Measurements from ENCODE around the gene GPC6.

Gene GPC6

DNA sequence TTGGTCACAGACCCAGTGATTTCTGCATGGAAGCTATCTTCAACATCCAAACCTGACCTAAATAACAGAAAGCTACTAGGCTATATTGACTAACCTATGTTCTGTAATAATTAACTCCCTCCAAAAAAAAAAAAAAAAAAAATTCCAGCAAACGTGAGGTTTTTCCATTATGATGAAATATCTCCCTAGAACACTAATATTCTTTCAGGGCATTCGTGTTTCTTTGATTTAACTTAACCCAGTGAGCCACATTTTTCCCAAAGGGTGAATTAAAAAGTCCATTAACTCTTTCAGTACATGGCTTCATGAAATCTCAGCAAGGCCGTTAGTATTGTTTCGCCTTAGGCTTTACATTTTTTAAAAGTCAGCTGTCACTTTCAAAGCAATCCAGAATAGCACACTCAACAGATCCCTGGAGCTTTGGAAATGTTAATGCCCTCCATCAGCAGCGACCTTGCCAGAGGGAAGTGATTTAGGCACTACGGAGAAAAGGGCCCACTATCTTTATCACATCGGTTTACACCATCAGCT is 1077.1 kb downstream of the GPC6 start:
- Histone ChIP-seq H2BK120ac (ENCODE audit: low read depth, low read length) (no peak overlapping the region), H3K4me2 (ENCODE audit: low read length) (no peak overlapping the region), H3K27me3 (ENCODE audit: insufficient read depth, low read length, poor library complexity) (no peaks in the 10 kb centered on the region), H3K56ac (ENCODE audit: low read length) (no peak overlapping the region), H4K8ac (ENCODE audit: low read depth, low read length) (no peak overlapping the region), H2BK15ac (replicated peaks; ENCODE audit: low read depth) (no peak overlapping the region), H3K4me1 (ENCODE audit: control insufficient read depth, low read depth, low read length) (peaks cover 2% of the 10 kb centered on the region), H4K5ac (ENCODE audit: low read length) (no peak overlapping the region), H2BK5ac (ENCODE audit: low read length) (no peak overlapping the region), H3K18ac (ENCODE audit: low read length) (no peak overlapping the region), H3K9ac (ENCODE audit: low read length) (no peak overlapping the region), H3K79me2 (ENCODE audit: control insufficient read depth, insufficient read depth, low read length) (no peaks in the 10 kb centered on the region), H3K36me3 (ENCODE audit: control insufficient read depth, insufficient read depth, low read length) (no peaks in the 10 kb centered on the region), H3K27ac (ENCODE audit: low read depth, low read length) (no peak overlapping the region), H3K4ac (ENCODE audit: low read depth, low read length) (no peak overlapping the region), H2AK5ac (ENCODE audit: low read length) (no peak overlapping the region), H3K4me3 (ENCODE audit: low read length) (no peak overlapping the region), H3K23ac (ENCODE audit: low read length) (no peak overlapping the region), H3K79me1 (ENCODE audit: low read length) (no peaks in the 10 kb centered on the region)
- peak; percentile 62 for DNase-seq
- no CpG with 5 or more reads among the region's 7 CpGs for WGBS (ENCODE audit: extremely low coverage, insufficient coverage, low lambda C conversion rate)

DNA sequence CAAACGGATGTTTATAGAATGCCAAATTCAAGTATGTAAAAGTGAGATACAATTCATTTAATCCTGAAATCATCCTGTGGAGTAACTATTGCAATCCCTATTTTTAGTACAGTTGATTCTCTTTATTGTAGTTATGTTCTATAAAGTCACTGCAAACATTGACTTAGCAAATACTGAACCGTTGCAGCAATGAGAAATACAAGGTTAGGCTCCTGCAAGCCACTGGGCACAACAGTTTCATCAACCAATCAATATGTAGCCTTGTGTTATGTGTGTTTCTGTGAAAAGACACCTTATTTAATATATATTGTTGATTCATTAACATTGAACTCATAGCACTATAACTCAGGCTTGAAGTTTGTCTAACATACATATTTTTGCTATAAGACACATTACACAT is 1078.4 kb downstream of the GPC6 start:
- H3K4me3 ChIP-seq (ENCODE audit: low read length), result no peak overlapping the region
- no peak overlapping the region for H2BK5ac ChIP-seq (ENCODE audit: low read length)
- H3K56ac ChIP-seq (ENCODE audit: low read length), result no peak overlapping the region
- H3K23ac ChIP-seq (ENCODE audit: low read length), result no peak overlapping the region
- no peak overlapping the region for H3K18ac ChIP-seq (ENCODE audit: low read length)
- H3K79me2 ChIP-seq (ENCODE audit: control insufficient read depth, insufficient read depth, low read length), result no peaks in the 10 kb centered on the region
- H2AK5ac ChIP-seq (ENCODE audit: low read length), result no peak overlapping the region
- H3K27ac ChIP-seq (ENCODE audit: low read depth, low read length), result no peak overlapping the region
- no peak for DNase-seq
- no peaks in the 10 kb centered on the region for H3K36me3 ChIP-seq (ENCODE audit: control insufficient read depth, insufficient read depth, low read length)
- H3K4ac ChIP-seq (ENCODE audit: low read depth, low read length), result no peak overlapping the region
- H3K79me1 ChIP-seq (ENCODE audit: low read length), result no peaks in the 10 kb centered on the region
- no peak overlapping the region for H3K9ac ChIP-seq (ENCODE audit: low read length)
- no peak overlapping the region for H2BK15ac ChIP-seq (replicated peaks; ENCODE audit: low read depth)
- no peak overlapping the region for H3K4me2 ChIP-seq (ENCODE audit: low read length)
- no peak overlapping the region for H4K8ac ChIP-seq (ENCODE audit: low read depth, low read length)
- H4K5ac ChIP-seq (ENCODE audit: low read length), result no peak overlapping the region
- no peaks in the 10 kb centered on the region for H3K27me3 ChIP-seq (ENCODE audit: insufficient read depth, low read length, poor library complexity)
- no CpG with 5 or more reads among the region's 2 CpGs for WGBS (ENCODE audit: extremely low coverage, insufficient coverage, low lambda C conversion rate)
- no peak overlapping the region for H2BK120ac ChIP-seq (ENCODE audit: low read depth, low read length)
- peaks cover 2% of the 10 kb centered on the region for H3K4me1 ChIP-seq (ENCODE audit: control insufficient read depth, low read depth, low read length)

- H4K5ac ChIP-seq (ENCODE audit: low read length), result no peak overlapping the region
- H3K4ac ChIP-seq (ENCODE audit: low read depth, low read length), result no peak overlapping the region
- no peaks in the 10 kb centered on the region for H3K36me3 ChIP-seq (ENCODE audit: control insufficient read depth, insufficient read depth, low read length)
- H2BK15ac ChIP-seq (replicated peaks; ENCODE audit: low read depth), result no peak overlapping the region
- H3K4me2 ChIP-seq (ENCODE audit: low read length), result no peak overlapping the region
- H3K79me2 ChIP-seq (ENCODE audit: control insufficient read depth, insufficient read depth, low read length), result no peaks in the 10 kb centered on the region
- no peak overlapping the region for H2BK120ac ChIP-seq (ENCODE audit: low read depth, low read length)
- peaks cover 2% of the 10 kb centered on the region for H3K4me1 ChIP-seq (ENCODE audit: control insufficient read depth, low read depth, low read length)
- H4K8ac ChIP-seq (ENCODE audit: low read depth, low read length), result no peak overlapping the region
- DNase-seq, result no peak
- H3K23ac ChIP-seq (ENCODE audit: low read length), result no peak overlapping the region
- no peaks in the 10 kb centered on the region for H3K27me3 ChIP-seq (ENCODE audit: insufficient read depth, low read length, poor library complexity)
- no peak overlapping the region for H2AK5ac ChIP-seq (ENCODE audit: low read length)
- H2BK5ac ChIP-seq (ENCODE audit: low read length), result no peak overlapping the region
- no peak overlapping the region for H3K27ac ChIP-seq (ENCODE audit: low read depth, low read length)
- no CpG with 5 or more reads among the region's 1 CpG for WGBS (ENCODE audit: extremely low coverage, insufficient coverage, low lambda C conversion rate)
- no peaks in the 10 kb centered on the region for H3K79me1 ChIP-seq (ENCODE audit: low read length)
- H3K56ac ChIP-seq (ENCODE audit: low read length), result no peak overlapping the region
- H3K4me3 ChIP-seq (ENCODE audit: low read length), result no peak overlapping the region
- no peak overlapping the region for H3K9ac ChIP-seq (ENCODE audit: low read length)
- peak overlapping the region; percentile 39 for H3K18ac ChIP-seq (ENCODE audit: low read length)
Observed at GRCh38 chr13:94305463-94305862, 1078.9 kb downstream of the GPC6 start.

DNA sequence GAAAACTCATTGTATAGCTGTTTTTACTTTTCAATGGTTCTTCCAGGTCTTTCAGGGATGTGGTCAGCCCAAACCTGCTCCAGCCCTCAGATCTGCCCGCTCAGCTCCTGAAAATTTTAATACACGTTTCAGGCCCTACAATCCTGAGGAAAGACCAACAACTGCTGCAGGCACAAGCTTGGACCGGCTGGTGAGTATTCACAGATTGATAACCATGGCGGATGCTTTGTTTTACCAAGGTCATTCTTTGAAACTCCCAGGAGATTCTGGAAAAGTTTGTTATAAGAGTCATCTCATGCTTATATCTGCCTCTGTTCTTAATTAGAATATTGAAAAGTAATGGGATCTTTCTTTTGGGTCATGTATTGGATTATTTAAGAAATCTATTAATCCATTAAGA is 1079.3 kb downstream of the GPC6 start:
- Histone ChIP-seq H3K27ac (ENCODE audit: low read depth, low read length) (no peak overlapping the region), H2BK120ac (ENCODE audit: low read depth, low read length) (no peak overlapping the region), H2BK5ac (ENCODE audit: low read length) (no peak overlapping the region), H4K5ac (ENCODE audit: low read length) (no peak overlapping the region), H3K4ac (ENCODE audit: low read depth, low read length) (no peak overlapping the region), H3K4me1 (ENCODE audit: control insufficient read depth, low read depth, low read length) (no peaks in the 10 kb centered on the region), H4K8ac (ENCODE audit: low read depth, low read length) (no peak overlapping the region), H3K18ac (ENCODE audit: low read length) (no peak overlapping the region), H3K9ac (ENCODE audit: low read length) (no peak overlapping the region), H3K27me3 (ENCODE audit: insufficient read depth, low read length, poor library complexity) (no peaks in the 10 kb centered on the region), H3K4me3 (ENCODE audit: low read length) (no peak overlapping the region), H3K79me1 (ENCODE audit: low read length) (no peaks in the 10 kb centered on the region), H3K23ac (ENCODE audit: low read length) (no peak overlapping the region), H2AK5ac (ENCODE audit: low read length) (no peak overlapping the region), H2BK15ac (replicated peaks; ENCODE audit: low read depth) (no peak overlapping the region), H3K56ac (ENCODE audit: low read length) (no peak overlapping the region), H3K36me3 (ENCODE audit: control insufficient read depth, insufficient read depth, low read length) (no peaks in the 10 kb centered on the region), H3K4me2 (ENCODE audit: low read length) (no peak overlapping the region), H3K79me2 (ENCODE audit: control insufficient read depth, insufficient read depth, low read length) (no peaks in the 10 kb centered on the region)
- DNase-seq, result no peak
- no CpG with 5 or more reads among the region's 4 CpGs for WGBS (ENCODE audit: extremely low coverage, insufficient coverage, low lambda C conversion rate)

DNA sequence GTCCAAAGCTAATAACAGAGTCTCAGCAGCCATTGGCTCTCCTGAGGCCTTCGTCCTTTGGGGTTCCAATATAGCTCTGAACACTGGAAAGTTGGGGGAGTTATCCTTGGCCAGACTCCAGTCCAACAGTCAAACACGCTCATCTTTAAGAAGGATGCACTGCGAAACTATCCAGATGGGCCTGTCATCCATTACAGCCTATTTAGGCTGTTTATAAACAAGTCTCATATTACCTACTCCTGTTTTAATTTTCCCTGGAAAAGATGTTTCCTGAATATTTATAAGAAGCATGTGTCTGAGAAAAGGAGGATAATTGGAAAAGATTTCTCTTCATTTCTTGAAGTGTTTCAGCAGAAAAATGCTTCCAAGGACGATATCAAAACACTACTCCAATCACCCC is 1082.2 kb downstream of the GPC6 start:
- no peak for DNase-seq
- no peak overlapping the region for H2BK15ac ChIP-seq (replicated peaks; ENCODE audit: low read depth)
- no peaks in the 10 kb centered on the region for H3K27me3 ChIP-seq (ENCODE audit: insufficient read depth, low read length, poor library complexity)
- H3K18ac ChIP-seq (ENCODE audit: low read length), result no peak overlapping the region
- H3K23ac ChIP-seq (ENCODE audit: low read length), result no peak overlapping the region
- no peak overlapping the region for H2BK5ac ChIP-seq (ENCODE audit: low read length)
- no peaks in the 10 kb centered on the region for H3K79me2 ChIP-seq (ENCODE audit: control insufficient read depth, insufficient read depth, low read length)
- H3K27ac ChIP-seq (ENCODE audit: low read depth, low read length), result no peak overlapping the region
- H3K4me1 ChIP-seq (ENCODE audit: control insufficient read depth, low read depth, low read length), result peaks cover 5% of the 10 kb centered on the region
- no peak overlapping the region for H3K9ac ChIP-seq (ENCODE audit: low read length)
- no CpG with 5 or more reads among the region's 4 CpGs for WGBS (ENCODE audit: extremely low coverage, insufficient coverage, low lambda C conversion rate)
- H3K4me3 ChIP-seq (ENCODE audit: low read length), result no peak overlapping the region
- H3K56ac ChIP-seq (ENCODE audit: low read length), result no peak overlapping the region
- H2BK120ac ChIP-seq (ENCODE audit: low read depth, low read length), result no peak overlapping the region
- H3K4ac ChIP-seq (ENCODE audit: low read depth, low read length), result no peak overlapping the region
- H4K5ac ChIP-seq (ENCODE audit: low read length), result no peak overlapping the region
- no peak overlapping the region for H4K8ac ChIP-seq (ENCODE audit: low read depth, low read length)
- no peak overlapping the region for H2AK5ac ChIP-seq (ENCODE audit: low read length)
- no peak overlapping the region for H3K4me2 ChIP-seq (ENCODE audit: low read length)
- no peaks in the 10 kb centered on the region for H3K36me3 ChIP-seq (ENCODE audit: control insufficient read depth, insufficient read depth, low read length)
- no peaks in the 10 kb centered on the region for H3K79me1 ChIP-seq (ENCODE audit: low read length)

DNA sequence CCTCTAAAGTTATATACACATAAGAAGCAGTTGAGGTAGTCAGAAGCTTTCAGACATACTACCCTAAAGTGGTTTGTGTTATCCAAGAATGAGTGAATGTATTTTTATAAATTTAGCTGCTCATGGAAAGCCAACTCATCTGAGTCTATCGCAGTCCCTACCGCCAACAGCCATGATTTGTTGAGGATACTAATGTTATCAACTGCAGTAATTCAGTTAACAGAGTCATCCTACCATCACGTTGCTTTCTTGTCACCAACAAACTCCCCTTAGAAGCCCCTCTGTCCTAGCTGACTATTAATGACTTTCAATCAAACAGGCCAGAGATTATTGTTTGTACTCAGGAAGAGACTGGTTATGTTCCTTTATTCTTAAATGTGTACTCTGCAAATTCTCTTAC is 1083.0 kb downstream of the GPC6 start:
- no peak overlapping the region for H3K56ac ChIP-seq (ENCODE audit: low read length)
- no peaks in the 10 kb centered on the region for H3K36me3 ChIP-seq (ENCODE audit: control insufficient read depth, insufficient read depth, low read length)
- H3K9ac ChIP-seq (ENCODE audit: low read length), result no peak overlapping the region
- no peak overlapping the region for H2AK5ac ChIP-seq (ENCODE audit: low read length)
- no peak overlapping the region for H2BK120ac ChIP-seq (ENCODE audit: low read depth, low read length)
- no peak overlapping the region for H3K4me2 ChIP-seq (ENCODE audit: low read length)
- no peaks in the 10 kb centered on the region for H3K79me2 ChIP-seq (ENCODE audit: control insufficient read depth, insufficient read depth, low read length)
- H2BK15ac ChIP-seq (replicated peaks; ENCODE audit: low read depth), result no peak overlapping the region
- no peaks in the 10 kb centered on the region for H3K27me3 ChIP-seq (ENCODE audit: insufficient read depth, low read length, poor library complexity)
- no peak overlapping the region for H2BK5ac ChIP-seq (ENCODE audit: low read length)
- no peaks in the 10 kb centered on the region for H3K79me1 ChIP-seq (ENCODE audit: low read length)
- no peak overlapping the region for H3K18ac ChIP-seq (ENCODE audit: low read length)
- H3K4me1 ChIP-seq (ENCODE audit: control insufficient read depth, low read depth, low read length), result peaks cover 5% of the 10 kb centered on the region
- no peak overlapping the region for H3K4me3 ChIP-seq (ENCODE audit: low read length)
- no CpG with 5 or more reads among the region's 3 CpGs for WGBS (ENCODE audit: extremely low coverage, insufficient coverage, low lambda C conversion rate)
- no peak overlapping the region for H4K5ac ChIP-seq (ENCODE audit: low read length)
- no peak overlapping the region for H4K8ac ChIP-seq (ENCODE audit: low read depth, low read length)
- DNase-seq, result no peak
- no peak overlapping the region for H3K23ac ChIP-seq (ENCODE audit: low read length)
- no peak overlapping the region for H3K27ac ChIP-seq (ENCODE audit: low read depth, low read length)
- H3K4ac ChIP-seq (ENCODE audit: low read depth, low read length), result peak overlapping the region; percentile 36

Data from mesendoderm (in vitro differentiated cells).